GM12878 (cell line): ENCODE data around the gene SBNO2. TPM values are rescaled to one million over a fixed set of nuclear protein-coding genes. Genes with fewer than 3 reads are reported as not detected.

Experiments
- CBFB ChIP-seq: IDR thresholded peaks from 2 replicates; pipeline ENCODE4 v1.6.1; 2016; ENCODE audit warnings: antibody characterized with exemption, low read depth
- DPF2 ChIP-seq: fragments of 450-650 bp; IDR thresholded peaks from 2 replicates; pipeline ENCODE4 v1.6.1; 2017; ENCODE audit warnings: mild to moderate bottlenecking
- FOXK2 ChIP-seq: fragments of 450-650 bp; IDR thresholded peaks from 2 replicates; pipeline ENCODE4 v1.6.1; 2017; ENCODE audit warnings: mild to moderate bottlenecking, moderate library complexity
- PBX3 ChIP-seq: IDR thresholded peaks from 2 replicates; pipeline ENCODE4 v1.6.1; 2011; ENCODE audit warnings: mild to moderate bottlenecking, low read depth, low read length, moderate library complexity; ENCODE audit not compliant: insufficient replicate concordance
- SPI1 ChIP-seq: IDR thresholded peaks from 2 replicates; pipeline ENCODE4 v1.6.1; 2011; ENCODE audit warnings: low read depth, mild to moderate bottlenecking, low read length, moderate library complexity, borderline replicate concordance; ENCODE audit not compliant: insufficient read depth
- polyA plus RNA-seq, 11 experiments: library from polyadenylated mRNA; depleted of rRNA in 4 of 11; unstranded in 6 of 11; stranded (reverse) in 5 of 11; fragments of >200 nt; fragmentation: Nextera tagmentation in 4 of 11; fragmentation: Illumina TruSeq in 1 of 11; extraction: Ambion mirVana in 4 of 11; extraction: Trizol in 1 of 11; gene quantifications; 1 replicate in 1 of 11; 2 replicates in 10 of 11; pipeline versions ENCODE4 v1.2.1 to v1.2.3, GENCODE V29; 2011 to 2016; ENCODE audit warnings: inconsistent platforms in 2 of 11, missing spikeins in 2 of 11, low read depth in 1 of 11
- total RNA-seq, 4 experiments: library from RNA; depleted of rRNA in 3 of 4; stranded (reverse); fragments of >200 nt in 3 of 4; fragmentation: Illumina TruSeq in 1 of 4; extraction: Trizol in 1 of 4; gene quantifications; 2 replicates each; pipeline versions ENCODE4 v1.2.1 to v1.2.3, GENCODE V29; 2013 to 2021
- TF ChIP-seq, protein P1 (sequence below): fragments of 450-650 bp; IDR thresholded peaks from 2 replicates; pipeline ENCODE4 v1.6.1; 2017; ENCODE audit warnings: mild to moderate bottlenecking, moderate library complexity
- TF ChIP-seq, protein P2 (sequence below): fragments of 450-650 bp; IDR thresholded peaks from 2 replicates; pipeline ENCODE4 v1.6.1; 2017; ENCODE audit warnings: mild to moderate bottlenecking, moderate library complexity

SBNO2 gene
- total and polyA plus RNA-seq, 10 of the 15 experiments (the other 5 are each of a cell fraction or from before 2014, with no cell fraction given), result 0.08 to 44.6 (median 5.4) TPM

GRCh38 chr19:1113030-1113985 lies 60.8 kb downstream of the SBNO2 start (continued):
- TF ChIP-seq, protein P1, sequence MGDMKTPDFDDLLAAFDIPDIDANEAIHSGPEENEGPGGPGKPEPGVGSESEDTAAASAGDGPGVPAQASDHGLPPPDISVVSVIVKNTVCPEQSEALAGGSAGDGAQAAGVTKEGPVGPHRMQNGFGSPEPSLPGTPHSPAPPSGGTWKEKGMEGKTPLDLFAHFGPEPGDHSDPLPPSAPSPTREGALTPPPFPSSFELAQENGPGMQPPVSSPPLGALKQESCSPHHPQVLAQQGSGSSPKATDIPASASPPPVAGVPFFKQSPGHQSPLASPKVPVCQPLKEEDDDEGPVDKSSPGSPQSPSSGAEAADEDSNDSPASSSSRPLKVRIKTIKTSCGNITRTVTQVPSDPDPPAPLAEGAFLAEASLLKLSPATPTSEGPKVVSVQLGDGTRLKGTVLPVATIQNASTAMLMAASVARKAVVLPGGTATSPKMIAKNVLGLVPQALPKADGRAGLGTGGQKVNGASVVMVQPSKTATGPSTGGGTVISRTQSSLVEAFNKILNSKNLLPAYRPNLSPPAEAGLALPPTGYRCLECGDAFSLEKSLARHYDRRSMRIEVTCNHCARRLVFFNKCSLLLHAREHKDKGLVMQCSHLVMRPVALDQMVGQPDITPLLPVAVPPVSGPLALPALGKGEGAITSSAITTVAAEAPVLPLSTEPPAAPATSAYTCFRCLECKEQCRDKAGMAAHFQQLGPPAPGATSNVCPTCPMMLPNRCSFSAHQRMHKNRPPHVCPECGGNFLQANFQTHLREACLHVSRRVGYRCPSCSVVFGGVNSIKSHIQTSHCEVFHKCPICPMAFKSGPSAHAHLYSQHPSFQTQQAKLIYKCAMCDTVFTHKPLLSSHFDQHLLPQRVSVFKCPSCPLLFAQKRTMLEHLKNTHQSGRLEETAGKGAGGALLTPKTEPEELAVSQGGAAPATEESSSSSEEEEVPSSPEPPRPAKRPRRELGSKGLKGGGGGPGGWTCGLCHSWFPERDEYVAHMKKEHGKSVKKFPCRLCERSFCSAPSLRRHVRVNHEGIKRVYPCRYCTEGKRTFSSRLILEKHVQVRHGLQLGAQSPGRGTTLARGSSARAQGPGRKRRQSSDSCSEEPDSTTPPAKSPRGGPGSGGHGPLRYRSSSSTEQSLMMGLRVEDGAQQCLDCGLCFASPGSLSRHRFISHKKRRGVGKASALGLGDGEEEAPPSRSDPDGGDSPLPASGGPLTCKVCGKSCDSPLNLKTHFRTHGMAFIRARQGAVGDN, result no peak
- peak; percentile 72 for TF ChIP-seq PBX3
- TF ChIP-seq SPI1, result no peak
- TF ChIP-seq DPF2, result no peak
- TF ChIP-seq CBFB, result no peak
- TF ChIP-seq, protein P2, sequence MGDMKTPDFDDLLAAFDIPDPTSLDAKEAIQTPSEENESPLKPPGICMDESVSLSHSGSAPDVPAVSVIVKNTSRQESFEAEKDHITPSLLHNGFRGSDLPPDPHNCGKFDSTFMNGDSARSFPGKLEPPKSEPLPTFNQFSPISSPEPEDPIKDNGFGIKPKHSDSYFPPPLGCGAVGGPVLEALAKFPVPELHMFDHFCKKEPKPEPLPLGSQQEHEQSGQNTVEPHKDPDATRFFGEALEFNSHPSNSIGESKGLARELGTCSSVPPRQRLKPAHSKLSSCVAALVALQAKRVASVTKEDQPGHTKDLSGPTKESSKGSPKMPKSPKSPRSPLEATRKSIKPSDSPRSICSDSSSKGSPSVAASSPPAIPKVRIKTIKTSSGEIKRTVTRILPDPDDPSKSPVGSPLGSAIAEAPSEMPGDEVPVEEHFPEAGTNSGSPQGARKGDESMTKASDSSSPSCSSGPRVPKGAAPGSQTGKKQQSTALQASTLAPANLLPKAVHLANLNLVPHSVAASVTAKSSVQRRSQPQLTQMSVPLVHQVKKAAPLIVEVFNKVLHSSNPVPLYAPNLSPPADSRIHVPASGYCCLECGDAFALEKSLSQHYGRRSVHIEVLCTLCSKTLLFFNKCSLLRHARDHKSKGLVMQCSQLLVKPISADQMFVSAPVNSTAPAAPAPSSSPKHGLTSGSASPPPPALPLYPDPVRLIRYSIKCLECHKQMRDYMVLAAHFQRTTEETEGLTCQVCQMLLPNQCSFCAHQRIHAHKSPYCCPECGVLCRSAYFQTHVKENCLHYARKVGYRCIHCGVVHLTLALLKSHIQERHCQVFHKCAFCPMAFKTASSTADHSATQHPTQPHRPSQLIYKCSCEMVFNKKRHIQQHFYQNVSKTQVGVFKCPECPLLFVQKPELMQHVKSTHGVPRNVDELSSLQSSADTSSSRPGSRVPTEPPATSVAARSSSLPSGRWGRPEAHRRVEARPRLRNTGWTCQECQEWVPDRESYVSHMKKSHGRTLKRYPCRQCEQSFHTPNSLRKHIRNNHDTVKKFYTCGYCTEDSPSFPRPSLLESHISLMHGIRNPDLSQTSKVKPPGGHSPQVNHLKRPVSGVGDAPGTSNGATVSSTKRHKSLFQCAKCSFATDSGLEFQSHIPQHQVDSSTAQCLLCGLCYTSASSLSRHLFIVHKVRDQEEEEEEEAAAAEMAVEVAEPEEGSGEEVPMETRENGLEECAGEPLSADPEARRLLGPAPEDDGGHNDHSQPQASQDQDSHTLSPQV, result 0 out of 2 replicates have a peak, but pooled peaks have one; percentile 52
- no peak for TF ChIP-seq FOXK2
